ENCODE data around the gene TMED9.

GRCh38 chr5:177592010-177592834, at the start of gene TMED9:
- TF ChIP-seq CTCF (IDR thresholded peaks at IDR 0.05 in 4 of 5, conservative IDR thresholded peaks at IDR 0.05 in 1 of 5) (peak in 2 of 5 experiments; percentile 21 to 36), POLR2A (IDR thresholded peaks at IDR 0.05) (peak; percentile 80 to 93)
